PC-9 (cell line): ENCODE results near the gene CHST14.

Experiments used
- CTCF ChIP-seq: fragments of 200-600 bp; sonication (generic); conservative IDR thresholded peaks from 2 replicates; pipeline ENCODE4 v1.6.1; 2017; ENCODE audit warnings: mixed run types, antibody characterized with exemption, mild to moderate bottlenecking, moderate library complexity
- EZH2 ChIP-seq: fragments of 200-600 bp; sonication (generic); IDR thresholded peaks from 2 replicates; pipeline ENCODE4 v1.8.0; 2017; ENCODE audit warnings: antibody characterized with exemption, low read depth

- no peak for TF ChIP-seq CTCF
- TF ChIP-seq EZH2 = no peak
Observed at GRCh38 chr15:40435710-40436089, 35.1 kb upstream of the CHST14 start.
